Astrocyte (in vitro differentiated cells and primary cell): ENCODE results near the gene RLIM.

Experiments used
- EZH2 ChIP-seq: IDR thresholded peaks from 2 replicates; pipeline ENCODE4 v1.6.1; 2012; ENCODE audit warnings: mild to moderate bottlenecking, low read length, inconsistent platforms; ENCODE audit not compliant: insufficient read depth
- TF ChIP-seq, protein P1 (sequence below): IDR thresholded peaks from 2 replicates; pipeline ENCODE4 v1.5.1; 2011; ENCODE audit warnings: low read depth, mild to moderate bottlenecking, inconsistent platforms, low read length, moderate library complexity; ENCODE audit not compliant: insufficient read depth

DNA sequence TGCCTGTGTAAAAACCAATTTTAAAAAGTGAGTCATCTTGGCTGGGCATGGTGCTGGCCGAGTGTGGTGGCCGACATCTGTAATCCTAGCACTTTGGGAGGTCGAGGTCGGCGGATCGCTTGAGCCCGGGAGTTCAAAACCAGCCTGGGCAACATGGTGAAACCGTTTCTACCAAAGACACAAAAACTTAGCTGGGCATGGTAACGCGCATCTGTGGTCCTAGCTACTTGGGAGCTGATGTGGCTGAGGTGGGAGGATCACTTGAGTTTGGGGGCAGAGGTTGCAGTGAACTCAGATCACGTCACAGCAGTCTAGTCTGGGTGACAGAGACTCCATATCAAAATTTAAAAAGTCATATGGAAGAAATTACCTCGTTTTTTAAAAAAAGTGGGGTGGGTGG is 7.6 kb downstream of the RLIM start:
- TF ChIP-seq, protein P1, sequence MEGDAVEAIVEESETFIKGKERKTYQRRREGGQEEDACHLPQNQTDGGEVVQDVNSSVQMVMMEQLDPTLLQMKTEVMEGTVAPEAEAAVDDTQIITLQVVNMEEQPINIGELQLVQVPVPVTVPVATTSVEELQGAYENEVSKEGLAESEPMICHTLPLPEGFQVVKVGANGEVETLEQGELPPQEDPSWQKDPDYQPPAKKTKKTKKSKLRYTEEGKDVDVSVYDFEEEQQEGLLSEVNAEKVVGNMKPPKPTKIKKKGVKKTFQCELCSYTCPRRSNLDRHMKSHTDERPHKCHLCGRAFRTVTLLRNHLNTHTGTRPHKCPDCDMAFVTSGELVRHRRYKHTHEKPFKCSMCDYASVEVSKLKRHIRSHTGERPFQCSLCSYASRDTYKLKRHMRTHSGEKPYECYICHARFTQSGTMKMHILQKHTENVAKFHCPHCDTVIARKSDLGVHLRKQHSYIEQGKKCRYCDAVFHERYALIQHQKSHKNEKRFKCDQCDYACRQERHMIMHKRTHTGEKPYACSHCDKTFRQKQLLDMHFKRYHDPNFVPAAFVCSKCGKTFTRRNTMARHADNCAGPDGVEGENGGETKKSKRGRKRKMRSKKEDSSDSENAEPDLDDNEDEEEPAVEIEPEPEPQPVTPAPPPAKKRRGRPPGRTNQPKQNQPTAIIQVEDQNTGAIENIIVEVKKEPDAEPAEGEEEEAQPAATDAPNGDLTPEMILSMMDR = no peak
- TF ChIP-seq EZH2 = no peak
